Measurements from ENCODE around the gene KRTAP4-1. TPM values are rescaled to one million over a fixed set of nuclear protein-coding genes. Genes with fewer than 3 reads are reported as not detected.
"Not testable (repeated sequence)": the region's sequence is repeated elsewhere in the genome, so short reads cannot be mapped to it uniquely, and the experiment has no call there.

Gene KRTAP4-1
- not detected in 2 replicates for polyA plus RNA-seq (2012; rRNA removed)
- 0.03 and 0.04 TPM in 2 replicates for polyA plus RNA-seq (2012; cell fraction: cytosol; rRNA removed)
- not detected in 2 replicates for polyA plus RNA-seq (2012; cell fraction: nucleus; rRNA removed)

DNA sequence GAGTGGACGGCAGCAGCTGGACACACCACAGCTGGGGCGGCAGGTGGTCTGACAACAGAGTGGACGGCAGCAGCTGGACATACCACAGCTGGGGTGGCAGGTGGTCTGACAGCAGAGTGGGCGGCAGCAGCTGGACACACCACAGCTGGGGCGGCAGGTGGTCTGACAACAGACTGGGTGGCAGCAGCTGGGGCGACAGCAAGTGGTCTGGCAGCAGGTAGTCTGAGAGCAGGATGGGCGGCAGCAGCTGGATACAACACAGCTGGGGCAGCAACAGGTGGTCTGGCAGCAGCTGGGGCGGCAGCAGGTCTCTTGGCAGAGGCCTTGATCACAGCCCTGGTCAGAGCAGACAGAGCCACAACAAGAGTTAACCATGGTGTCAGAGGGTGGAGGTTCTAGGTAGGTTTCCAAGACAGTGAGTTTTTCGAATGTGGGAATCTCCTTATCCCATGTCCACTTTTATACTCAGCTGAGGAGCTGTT is at the start of gene KRTAP4-1:
TSS of gene KRTAP4-1 (minus strand) at position 432 of the 482 bp plus-strand sequence. CDS start at position 375, 57 bp downstream.
- no peaks in the 10 kb centered on the region for H3K9me2 ChIP-seq

DNA sequence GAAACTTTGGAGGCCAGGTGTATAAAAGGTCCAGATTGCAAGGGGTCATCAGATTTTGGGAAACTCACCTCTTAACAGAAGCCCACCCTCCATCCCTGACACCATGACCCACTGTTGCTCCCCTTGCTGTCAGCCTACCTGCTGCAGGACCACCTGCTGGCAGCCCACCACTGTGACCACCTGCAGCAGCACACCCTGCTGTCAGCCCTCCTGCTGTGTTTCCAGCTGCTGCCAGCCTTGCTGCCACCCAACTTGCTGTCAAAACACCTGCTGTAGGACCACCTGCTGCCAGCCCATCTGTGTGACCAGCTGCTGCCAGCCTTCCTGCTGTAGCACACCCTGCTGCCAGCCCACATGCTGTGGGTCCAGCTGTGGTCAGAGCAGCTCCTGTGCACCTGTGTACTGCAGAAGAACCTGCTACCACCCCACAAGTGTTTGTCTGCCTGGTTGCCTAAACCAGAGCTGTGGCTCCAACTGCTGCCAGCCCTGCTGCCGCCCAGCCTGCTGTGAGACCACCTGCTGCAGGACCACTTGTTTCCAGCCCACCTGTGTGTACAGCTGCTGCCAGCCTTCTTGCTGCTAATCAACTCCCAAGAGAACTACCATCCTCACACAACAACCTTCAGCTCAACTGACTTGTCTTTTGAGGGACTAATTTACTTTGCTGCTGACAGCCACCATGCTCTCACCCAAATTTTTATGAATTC is 47.8 kb upstream of the KRTAP4-1 start, which contains the start of gene KRTAP9-3:
TSS of gene KRTAP9-3 (plus strand) at position 51 of the 707 bp plus-strand sequence. CDS start at position 104, 53 bp downstream.
- H2AFZ ChIP-seq (ENCODE audit: low read depth); H3K36me3 ChIP-seq (replicated peaks in 1 of 2; ENCODE audit: control insufficient read depth in 1 of 2, insufficient read depth in 2 of 2, low read length in 1 of 2); POLR2A ChIA-PET; H3K9ac ChIP-seq; H3K4me1 ChIP-seq (ENCODE audit: control insufficient read depth in 1 of 2, insufficient read depth in 2 of 2, low read depth in 1 of 2, low read length in 1 of 2); H3K79me2 ChIP-seq (ENCODE audit: insufficient read depth); H3K4me3 ChIP-seq (ENCODE audit: low read depth in 2 of 2, low read length in 1 of 2); H3K27ac ChIP-seq (ENCODE audit: low read depth in 2 of 2, low read length in 1 of 2); DNase-seq; H3K4me2 ChIP-seq; H4K20me1 ChIP-seq (ENCODE audit: insufficient read depth); H3K9me2 ChIP-seq; H3K9me3 ChIP-seq; H3F3A ChIP-seq (replicated peaks; ENCODE audit: insufficient read depth); CTCF ChIA-PET: not testable (repeated sequence)
- WGBS (ENCODE audit: low lambda C conversion rate), result 36% methylated on average over 1 of the region's 1 CpG
- H3K27me3 ChIP-seq (ENCODE audit: insufficient read depth), result peaks cover 42% of the 10 kb centered on the region; the same call in 1 of the 2 replicates

More for the DNA sequence above, at the start of gene KRTAP4-1:
- TF ChIP-seq SIN3A (IDR thresholded peaks at IDR 0.05; ENCODE audit: borderline replicate concordance, low read depth, low read length), result no peak
- no peak for TF ChIP-seq SMC3 (IDR thresholded peaks at IDR 0.05; ENCODE audit: low read depth, low read length)
- no peak for TF ChIP-seq TCF12 (IDR thresholded peaks at IDR 0.05)
- TF ChIP-seq GATA2 (CRISPR knock-in tag; IDR thresholded peaks at IDR 0.05), result no peak
- TF ChIP-seq, protein P1, sequence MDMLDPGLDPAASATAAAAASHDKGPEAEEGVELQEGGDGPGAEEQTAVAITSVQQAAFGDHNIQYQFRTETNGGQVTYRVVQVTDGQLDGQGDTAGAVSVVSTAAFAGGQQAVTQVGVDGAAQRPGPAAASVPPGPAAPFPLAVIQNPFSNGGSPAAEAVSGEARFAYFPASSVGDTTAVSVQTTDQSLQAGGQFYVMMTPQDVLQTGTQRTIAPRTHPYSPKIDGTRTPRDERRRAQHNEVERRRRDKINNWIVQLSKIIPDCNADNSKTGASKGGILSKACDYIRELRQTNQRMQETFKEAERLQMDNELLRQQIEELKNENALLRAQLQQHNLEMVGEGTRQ (IDR thresholded peaks at IDR 0.05; ENCODE audit: borderline replicate concordance, low read depth, low read length), result no peak
- no peak for TF ChIP-seq NRF1 (IDR thresholded peaks at IDR 0.05; ENCODE audit: low read depth, low read length)
- TF ChIP-seq, protein P2, sequence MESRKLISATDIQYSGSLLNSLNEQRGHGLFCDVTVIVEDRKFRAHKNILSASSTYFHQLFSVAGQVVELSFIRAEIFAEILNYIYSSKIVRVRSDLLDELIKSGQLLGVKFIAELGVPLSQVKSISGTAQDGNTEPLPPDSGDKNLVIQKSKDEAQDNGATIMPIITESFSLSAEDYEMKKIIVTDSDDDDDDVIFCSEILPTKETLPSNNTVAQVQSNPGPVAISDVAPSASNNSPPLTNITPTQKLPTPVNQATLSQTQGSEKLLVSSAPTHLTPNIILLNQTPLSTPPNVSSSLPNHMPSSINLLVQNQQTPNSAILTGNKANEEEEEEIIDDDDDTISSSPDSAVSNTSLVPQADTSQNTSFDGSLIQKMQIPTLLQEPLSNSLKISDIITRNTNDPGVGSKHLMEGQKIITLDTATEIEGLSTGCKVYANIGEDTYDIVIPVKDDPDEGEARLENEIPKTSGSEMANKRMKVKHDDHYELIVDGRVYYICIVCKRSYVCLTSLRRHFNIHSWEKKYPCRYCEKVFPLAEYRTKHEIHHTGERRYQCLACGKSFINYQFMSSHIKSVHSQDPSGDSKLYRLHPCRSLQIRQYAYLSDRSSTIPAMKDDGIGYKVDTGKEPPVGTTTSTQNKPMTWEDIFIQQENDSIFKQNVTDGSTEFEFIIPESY (IDR thresholded peaks at IDR 0.05; ENCODE audit: borderline replicate concordance, low read depth), result no peak
- TF ChIP-seq RAD21 (IDR thresholded peaks at IDR 0.05; ENCODE audit: low read length), result no peak
- TF ChIP-seq TAF1 (IDR thresholded peaks at IDR 0.05; ENCODE audit: borderline replicate concordance, low read depth, low read length), result no peak
- Histone ChIP-seq H3K9ac (no peak within 1 kb of the TSS), H3K4me2 (no peak within 1 kb of the TSS), H4K20me1 (ENCODE audit: insufficient read depth) (no peaks in the 10 kb centered on the region), H3K4me1 (ENCODE audit: control insufficient read depth in 1 of 2, insufficient read depth in 2 of 2, low read depth in 1 of 2, low read length in 1 of 2) (no peaks in the 10 kb centered on the region), H3K9me3 (no peaks in the 10 kb centered on the region), H3K4me3 (ENCODE audit: low read depth in 2 of 2, low read length in 1 of 2) (no peak within 1 kb of the TSS), H3F3A (replicated peaks; ENCODE audit: insufficient read depth) (no peaks in the 10 kb centered on the region), H3K27ac (ENCODE audit: low read depth in 2 of 2, low read length in 1 of 2) (no peak within 1 kb of the TSS), H3K27me3 (ENCODE audit: insufficient read depth) (peaks cover 12% of the 10 kb centered on the region; the same call in 1 of the 2 replicates), H3K79me2 (ENCODE audit: insufficient read depth) (no peaks in the 10 kb centered on the region), H2AFZ (ENCODE audit: low read depth) (no peak within 1 kb of the TSS), H3K36me3 (replicated peaks in 1 of 2; ENCODE audit: control insufficient read depth in 1 of 2, insufficient read depth in 2 of 2, low read length in 1 of 2) (no peaks in the 10 kb centered on the region)
- no peak for DNase-seq
- CTCF ChIA-PET, result no interaction called here
- 13% methylated on average over 4 of the region's 9 CpGs for WGBS (ENCODE audit: low lambda C conversion rate)
- POLR2A ChIA-PET, result no interaction called here

Measured in SK-N-SH (cell line).